RKO (cell line): ENCODE results near the gene MRPS11.
"Not testable (repeated sequence)": the region's sequence is repeated elsewhere in the genome, so short reads cannot be mapped to it uniquely, and the experiment has no call there.

Source experiments
- DNase-seq: peaks from one replicate; pipeline ENCODE4 v3.0.0-alpha.2; 2016; ENCODE audit warnings: low spot score

MRPS11 gene

GRCh38 chr15:88454867-88455810 lies 12.4 kb upstream of the MRPS11 start:
- DNase-seq, result peak; percentile 73

- no peak for DNase-seq
Measured at GRCh38 chr15:88456733-88457132, 10.8 kb upstream of the MRPS11 start.

GRCh38 chr15:88463870-88464532 lies 3.5 kb upstream of the MRPS11 start:
- no peak for DNase-seq

DNA sequence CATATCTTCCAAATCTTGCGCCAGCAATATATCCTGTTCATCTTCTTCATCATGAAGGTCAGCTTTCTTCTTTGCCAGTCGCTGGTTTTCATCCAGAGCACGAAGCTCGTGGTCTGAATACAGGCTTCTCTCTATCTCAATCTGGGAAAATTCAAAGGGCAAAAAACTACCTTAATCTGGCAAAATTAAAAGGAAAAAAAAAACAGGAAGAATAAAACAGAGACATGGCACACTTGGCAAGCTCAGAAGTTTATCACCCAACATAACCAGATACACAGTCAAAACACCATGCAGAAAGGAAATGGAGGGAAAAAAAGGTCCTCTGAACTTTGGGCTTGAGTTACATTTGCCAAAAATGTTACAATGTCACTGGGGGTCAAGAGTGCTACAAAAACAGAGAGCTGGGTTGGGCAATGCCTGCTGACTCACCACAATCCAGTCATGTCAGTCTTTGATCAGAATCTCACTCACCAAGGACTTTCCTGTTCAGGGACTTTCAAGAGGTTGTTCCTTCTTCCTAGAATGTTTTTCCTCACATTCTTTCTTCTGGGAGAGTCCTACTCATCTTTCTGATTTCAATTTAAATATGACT lies 1.8 kb upstream of the MRPS11 start:
- DNase-seq, result peak; percentile 87

GRCh38 chr15:88467935-88468528 lies 524 bp downstream of the MRPS11 start:
- no peak for DNase-seq

- not testable (repeated sequence) for DNase-seq
Measured at GRCh38 chr15:88468721-88469120, 1.2 kb downstream of the MRPS11 start.

DNA sequence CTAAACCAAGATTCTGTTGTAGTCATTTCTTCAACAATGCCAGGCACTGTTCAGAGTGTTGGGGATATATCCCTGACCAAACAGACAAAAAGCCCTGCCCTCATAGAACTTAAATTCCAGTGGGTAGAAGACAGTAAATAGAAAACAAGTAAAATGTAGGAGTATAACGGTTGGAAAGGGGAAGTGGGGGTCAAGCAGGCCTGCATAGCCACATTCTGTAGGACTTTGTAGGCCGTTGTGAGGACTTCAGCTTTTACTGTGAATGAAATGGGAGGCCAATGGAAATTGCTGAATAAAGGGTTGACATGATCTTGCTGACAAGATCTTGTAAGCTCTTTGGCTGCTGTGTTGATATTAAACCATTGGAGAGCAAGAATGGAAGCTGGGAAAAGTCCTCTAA lies 1.8 kb downstream of the MRPS11 start:
- DNase-seq, result no peak

DNA sequence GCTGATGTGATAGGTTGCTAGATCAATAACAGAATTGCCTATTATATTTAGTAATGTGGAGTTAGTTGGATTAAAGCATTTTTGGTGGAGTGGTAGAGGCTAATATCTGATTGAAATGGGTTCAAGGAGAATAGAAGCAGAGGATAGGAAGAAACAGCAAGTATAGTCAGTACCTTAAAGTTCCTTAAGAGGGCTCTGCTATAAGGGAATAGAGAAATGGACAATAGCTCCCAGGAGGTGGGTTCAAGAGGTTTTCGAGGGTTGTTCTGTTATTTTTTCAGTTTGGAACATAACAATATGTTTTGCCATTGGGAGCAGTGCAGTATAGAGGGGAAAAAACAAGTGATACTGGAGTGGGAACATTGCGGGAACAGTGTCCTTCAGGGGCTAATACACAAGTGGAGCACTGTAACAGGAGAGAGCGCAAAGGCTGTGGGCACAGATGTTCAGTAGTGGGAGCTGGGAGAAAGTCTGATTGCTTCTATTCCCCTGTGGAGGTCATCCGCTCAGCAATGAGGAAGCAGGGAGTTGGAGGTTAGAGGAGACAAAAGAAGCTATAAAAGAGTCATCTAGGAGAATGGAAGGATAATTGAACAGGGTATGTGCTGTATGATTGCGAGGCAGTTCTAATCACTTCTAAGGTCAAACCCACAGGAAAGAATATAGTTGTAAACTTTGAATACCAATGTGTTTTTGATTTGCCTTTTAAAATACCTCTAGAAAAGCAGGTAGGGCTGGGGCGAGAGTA lies 3.3 kb downstream of the MRPS11 start:
- DNase-seq, result no peak

DNA sequence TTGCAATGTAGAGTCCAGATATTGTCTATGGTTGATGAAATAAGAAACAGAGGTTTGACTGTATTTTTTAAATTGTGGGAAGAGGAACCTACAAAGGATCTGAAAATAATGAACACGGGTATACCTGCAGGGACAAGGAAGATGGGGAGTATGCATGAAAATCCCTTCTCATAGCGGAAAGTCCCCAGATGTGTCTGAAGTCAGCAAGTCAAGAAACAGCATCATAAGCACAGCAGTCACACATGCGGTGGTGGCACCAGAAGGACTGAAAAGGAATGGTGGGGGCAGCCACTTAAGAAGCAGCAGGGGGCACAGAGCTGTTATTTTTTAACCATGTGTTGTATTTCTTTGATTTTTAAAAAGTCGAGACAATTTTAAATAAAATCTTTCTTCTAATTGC lies 4.7 kb downstream of the MRPS11 start:
- no peak for DNase-seq

DNA sequence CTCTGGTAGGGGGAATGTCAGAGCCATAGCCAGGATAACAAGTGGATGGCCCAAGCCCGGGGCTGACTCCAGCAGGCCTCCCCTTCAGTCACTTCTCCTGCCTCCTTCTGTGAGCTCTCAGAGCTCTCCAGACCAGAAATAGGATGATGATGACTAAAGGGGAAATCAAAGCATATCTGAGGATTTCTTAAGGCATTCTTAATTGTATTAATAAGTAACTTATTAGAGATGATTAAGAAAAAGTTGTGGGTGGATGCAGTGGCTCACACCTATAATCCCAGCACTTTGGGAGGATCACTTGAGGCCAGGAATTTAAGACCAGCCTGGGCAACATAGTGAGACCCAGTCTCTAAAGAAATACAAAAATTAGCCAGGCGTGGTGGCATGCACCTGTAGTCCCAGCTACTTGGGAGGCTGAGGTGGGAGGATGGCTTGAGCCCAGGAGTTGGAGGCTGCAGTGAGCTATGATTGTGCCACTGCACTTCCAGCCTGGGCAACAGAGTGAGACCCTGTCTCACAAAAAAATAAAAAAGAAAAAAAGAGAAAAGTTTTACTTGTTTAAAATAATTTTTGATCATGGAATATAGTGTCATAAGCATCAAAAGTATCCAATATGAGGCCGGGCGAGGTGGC lies 6.3 kb downstream of the MRPS11 start:
- DNase-seq, result not testable (repeated sequence)

DNA sequence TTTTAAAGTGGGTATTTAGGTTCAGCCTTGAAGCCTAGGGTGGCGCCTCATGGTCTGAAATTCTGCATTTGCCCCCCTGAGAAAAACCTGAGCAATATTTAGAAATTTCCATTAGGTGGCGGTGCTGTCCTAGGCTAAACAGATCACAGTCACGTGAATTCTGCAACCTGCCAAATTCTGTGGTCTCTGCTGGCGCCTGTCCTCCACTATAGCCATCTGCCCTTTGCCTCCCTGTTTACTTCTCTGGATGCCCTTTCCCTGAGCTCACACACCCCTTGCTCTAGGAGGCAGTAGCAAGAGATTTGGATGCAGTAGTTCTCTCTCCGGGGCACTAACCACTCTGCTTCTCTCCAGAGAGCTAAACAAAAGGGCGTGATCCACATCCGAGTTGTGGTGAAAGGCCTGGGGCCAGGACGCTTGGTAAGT lies 9.1 kb downstream of the MRPS11 start:
- DNase-seq, result peak; percentile 57

DNA sequence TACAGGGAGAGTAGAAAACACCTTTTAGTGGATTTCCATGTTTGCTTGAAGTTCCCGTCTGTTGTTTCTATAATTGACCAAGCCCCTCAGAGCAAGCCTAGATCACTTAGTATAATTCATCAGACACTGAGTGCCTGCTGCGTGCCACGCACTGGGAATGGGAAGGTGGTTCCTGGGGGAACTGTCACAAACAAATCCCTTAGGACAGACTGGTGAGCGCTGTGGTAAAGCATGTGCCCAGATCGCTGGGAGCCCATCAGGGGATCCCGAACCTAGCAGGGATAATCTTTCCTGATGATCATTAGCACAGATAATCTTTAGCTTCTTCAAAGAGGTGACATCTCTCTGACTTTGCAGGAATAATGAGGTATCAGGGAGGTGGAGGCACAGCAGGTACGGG lies 9.6 kb downstream of the MRPS11 start:
- DNase-seq, result no peak

- no peak for DNase-seq
Measured at GRCh38 chr15:88477904-88478303, 10.4 kb downstream of the MRPS11 start.

DNA sequence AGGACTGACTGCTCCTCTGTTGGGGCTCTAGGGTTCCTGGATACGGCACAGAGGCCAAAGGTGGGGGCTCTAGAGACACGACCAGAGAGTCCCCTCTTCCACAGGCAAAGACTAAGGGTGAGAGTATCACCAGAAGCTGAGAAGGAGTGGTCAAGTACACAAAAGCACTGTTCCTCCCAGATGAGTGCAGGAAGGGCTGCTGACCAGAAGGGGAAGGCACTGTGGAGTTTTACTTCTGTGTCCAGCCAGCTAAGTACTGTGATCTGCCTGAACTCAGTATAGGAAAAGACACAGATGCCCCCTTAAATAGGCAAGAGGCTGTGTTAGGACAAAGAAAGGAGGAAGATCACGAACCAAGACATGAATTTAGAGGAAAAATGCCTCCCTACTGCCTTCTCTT lies 11.7 kb downstream of the MRPS11 start:
- DNase-seq, result peak; percentile 15

GRCh38 chr15:88480981-88481380 lies 13.5 kb downstream of the MRPS11 start:
- DNase-seq, result no peak

- no peak for DNase-seq
Measured at GRCh38 chr15:88482263-88482662, 14.8 kb downstream of the MRPS11 start.

DNA sequence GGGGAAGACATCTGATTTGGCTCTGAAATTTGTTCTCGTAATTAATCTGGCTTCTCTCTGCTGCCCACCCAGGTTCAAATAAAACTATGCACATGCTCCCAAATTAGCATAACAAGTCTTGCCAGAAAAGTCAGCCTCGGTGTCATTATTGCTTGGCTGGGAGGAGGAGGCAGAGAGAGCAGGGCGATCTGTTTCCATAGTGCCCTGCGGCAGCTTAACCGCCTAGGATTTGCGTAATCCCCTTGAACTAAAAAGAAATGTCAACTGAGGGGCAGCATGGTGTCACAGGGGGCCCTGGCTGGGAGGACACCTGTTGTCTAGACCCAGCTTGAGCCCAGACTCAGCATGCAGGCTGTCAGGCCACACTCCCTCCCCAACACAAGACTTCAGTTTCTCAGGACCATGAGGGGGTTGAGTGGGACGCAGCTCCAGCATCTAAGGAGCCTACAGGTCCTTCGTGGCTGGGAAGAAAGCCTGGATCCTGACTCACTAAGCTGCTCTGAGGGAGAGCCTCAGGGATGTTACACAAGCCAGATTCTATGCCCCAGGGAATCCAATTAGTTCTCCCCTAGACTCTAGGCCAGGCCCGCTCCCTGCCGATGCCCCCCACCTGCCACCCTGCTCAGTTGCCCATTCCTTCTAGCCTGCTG lies 17.3 kb downstream of the MRPS11 start:
- no peak for DNase-seq

- DNase-seq, result no peak
Measured at GRCh38 chr15:88487178-88487795, 19.8 kb downstream of the MRPS11 start.

- DNase-seq, result no peak
Measured at GRCh38 chr15:88487796-88488523, 20.5 kb downstream of the MRPS11 start.

DNA sequence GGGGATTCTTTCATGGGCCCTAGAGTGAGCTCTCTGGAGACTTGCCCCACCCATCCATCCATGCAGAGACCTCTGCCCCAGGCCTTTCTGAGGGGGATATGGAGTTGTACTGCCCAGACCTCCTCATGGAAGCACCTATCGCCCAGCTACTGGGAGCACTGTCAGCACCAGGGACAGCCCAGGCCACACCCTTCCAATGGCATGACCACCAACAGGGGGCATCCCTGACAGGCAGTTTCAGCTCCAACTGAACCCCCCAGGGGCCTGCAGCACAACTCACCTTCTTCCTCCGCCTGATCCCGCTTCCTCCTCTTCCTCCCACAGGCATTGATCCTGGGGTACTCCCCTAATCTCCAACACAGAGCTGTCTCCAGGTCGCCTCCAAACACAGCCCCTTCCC lies 21.8 kb downstream of the MRPS11 start:
- DNase-seq, result no peak
